ENCODE results near the gene GPR143. TPM values are rescaled to one million over a fixed set of nuclear protein-coding genes. Genes with fewer than 3 reads are reported as not detected.
A peak's percentile ranks its signal among the peaks of the same experiment; 100 is the strongest.

Gene GPR143
- total RNA-seq, 1 experiment from 2014 or later: 4.3 TPM

- DNase-seq (ENCODE audit: low read depth): no peak
Observed at GRCh38 chrX:9708086-9708485, 57.6 kb downstream of the GPR143 start.

GRCh38 chrX:9707306-9708033 is 58.2 kb downstream of the GPR143 start:
- peak; percentile 20 for DNase-seq (ENCODE audit: low read depth)

- no peak for DNase-seq (ENCODE audit: low read depth)
Observed at GRCh38 chrX:9706421-9706820, 59.2 kb downstream of the GPR143 start.

GRCh38 chrX:9704876-9705465 is 60.7 kb downstream of the GPR143 start:
- peak; percentile 66 for DNase-seq (ENCODE audit: low read depth)

- DNase-seq (ENCODE audit: low read depth): no peak
Observed at GRCh38 chrX:9703406-9703805, 62.2 kb downstream of the GPR143 start.

- no peak for DNase-seq (ENCODE audit: low read depth)
Observed at GRCh38 chrX:9701790-9702189, 63.9 kb downstream of the GPR143 start.

- DNase-seq (ENCODE audit: low read depth): no peak
Observed at GRCh38 chrX:9700555-9700954, 65.1 kb downstream of the GPR143 start.

GRCh38 chrX:9698576-9698975 is 67.1 kb downstream of the GPR143 start:
- DNase-seq (ENCODE audit: low read depth): no peak

GRCh38 chrX:9693307-9694001 is 72.2 kb downstream of the GPR143 start:
- no peak for DNase-seq (ENCODE audit: low read depth)

GRCh38 chrX:9690046-9690445 is 75.6 kb downstream of the GPR143 start:
- no peak for DNase-seq (ENCODE audit: low read depth)

GRCh38 chrX:9688833-9689232 is 76.8 kb downstream of the GPR143 start:
- no peak for DNase-seq (ENCODE audit: low read depth)

GRCh38 chrX:9687899-9688298 is 77.7 kb downstream of the GPR143 start:
- no peak for DNase-seq (ENCODE audit: low read depth)

GRCh38 chrX:9683350-9683749 is 82.3 kb downstream of the GPR143 start:
- no peak for DNase-seq (ENCODE audit: low read depth)

- DNase-seq (ENCODE audit: low read depth): no peak
Observed at GRCh38 chrX:9682861-9683260, 82.8 kb downstream of the GPR143 start.

GRCh38 chrX:9682456-9682855 is 83.2 kb downstream of the GPR143 start:
- no peak for DNase-seq (ENCODE audit: low read depth)

GRCh38 chrX:9681422-9681821 is 84.2 kb downstream of the GPR143 start:
- DNase-seq (ENCODE audit: low read depth): peak; percentile 83

GRCh38 chrX:9681011-9681410 is 84.6 kb downstream of the GPR143 start:
- DNase-seq (ENCODE audit: low read depth): no peak

- no peak for DNase-seq (ENCODE audit: low read depth)
Observed at GRCh38 chrX:9678215-9678965, 87.3 kb downstream of the GPR143 start.

- DNase-seq (ENCODE audit: low read depth): peak; percentile 75
Observed at GRCh38 chrX:9677098-9677739, 88.4 kb downstream of the GPR143 start.

- no peak for DNase-seq (ENCODE audit: low read depth)
Observed at GRCh38 chrX:9676738-9677097, 88.9 kb downstream of the GPR143 start.

GRCh38 chrX:9676306-9676705 is 89.3 kb downstream of the GPR143 start:
- peak; percentile 86 for DNase-seq (ENCODE audit: low read depth)
